Mesendoderm (in vitro differentiated cells): ENCODE results near the gene MAN2C1.
"Not testable (repeated sequence)": the region's sequence is repeated elsewhere in the genome, so short reads cannot be mapped to it uniquely, and the experiment has no call there.

Source experiments
- DNase-seq: peaks from one replicate; pipeline ENCODE4 v3.0.0; 2013
- H2AK5ac ChIP-seq: 2 replicates; pipeline ENCODE4 v1.6.1; 2013; ENCODE audit warnings: low read length, inconsistent platforms
- H2BK120ac ChIP-seq: 2 replicates; pipeline ENCODE4 v1.6.1; 2013; ENCODE audit warnings: low read depth, mild to moderate bottlenecking, low read length, moderate library complexity, mixed read lengths
- H2BK15ac ChIP-seq: replicated peaks from 2 replicates; pipeline ENCODE4 v1.6.1; 2013; ENCODE audit warnings: low read depth, mild to moderate bottlenecking, moderate library complexity
- H2BK5ac ChIP-seq: 2 replicates; pipeline ENCODE4 v1.6.1; 2013; ENCODE audit warnings: low read length, inconsistent platforms
- H3K18ac ChIP-seq: 2 replicates; pipeline ENCODE4 v1.6.1; 2013; ENCODE audit warnings: mild to moderate bottlenecking, low read length, mixed read lengths
- H3K23ac ChIP-seq: one replicate; pipeline ENCODE4 v1.6.1; 2013; ENCODE audit warnings: low read length
- H3K27ac ChIP-seq: 2 replicates; pipeline ENCODE4 v1.5.1; 2013; ENCODE audit warnings: low read depth, mild to moderate bottlenecking, inconsistent platforms, low read length, moderate library complexity
- H3K27me3 ChIP-seq: 2 replicates; pipeline ENCODE4 v1.6.1; 2013; ENCODE audit warnings: low read length, control low read depth, mild to moderate bottlenecking, inconsistent platforms; ENCODE audit not compliant: insufficient read depth, poor library complexity
- H3K36me3 ChIP-seq: 2 replicates; pipeline ENCODE4 v1.6.1; 2013; ENCODE audit warnings: low read length, inconsistent platforms; ENCODE audit not compliant: control insufficient read depth, insufficient read depth
- H3K4ac ChIP-seq: one replicate; pipeline ENCODE4 v1.6.1; 2013; ENCODE audit warnings: low read depth, mild to moderate bottlenecking, low read length, moderate library complexity
- H3K4me1 ChIP-seq: 2 replicates; pipeline ENCODE4 v1.6.1; 2013; ENCODE audit warnings: low read depth, low read length, inconsistent platforms; ENCODE audit not compliant: control insufficient read depth
- H3K4me2 ChIP-seq: 2 replicates; pipeline ENCODE4 v1.6.1; 2013; ENCODE audit warnings: low read length
- H3K4me3 ChIP-seq: 2 replicates; pipeline ENCODE4 v1.5.1; 2013; ENCODE audit warnings: mild to moderate bottlenecking, low read length
- H3K56ac ChIP-seq: one replicate; pipeline ENCODE4 v1.6.1; 2013; ENCODE audit warnings: low read length
- H3K79me1 ChIP-seq: 2 replicates; pipeline ENCODE4 v1.6.1; 2013; ENCODE audit warnings: low read length, inconsistent platforms
- H3K79me2 ChIP-seq: 2 replicates; pipeline ENCODE4 v1.6.1; 2013; ENCODE audit warnings: mild to moderate bottlenecking, low read length; ENCODE audit not compliant: control insufficient read depth, insufficient read depth
- H3K9ac ChIP-seq: 2 replicates; pipeline ENCODE4 v1.6.1; 2013; ENCODE audit warnings: low read length, inconsistent platforms
- H4K5ac ChIP-seq: one replicate; pipeline ENCODE4 v1.6.1; 2013; ENCODE audit warnings: low read length
- H4K8ac ChIP-seq: one replicate; pipeline ENCODE4 v1.6.1; 2013; ENCODE audit warnings: low read depth, mild to moderate bottlenecking, control low read depth, low read length, moderate library complexity
- WGBS: extraction: QIAGEN DNeasy Blood & Tissue Kit; methylation state at CpG from one replicate; pipeline ENCODE4 v1.1.7; 2013; ENCODE audit warnings: low lambda C conversion rate, missing lambda C conversion rate; ENCODE audit not compliant: insufficient coverage; ENCODE audit errors: extremely low coverage; 5-methylcytosine and 5-hydroxymethylcytosine counted together

The MAN2C1 gene

DNA sequence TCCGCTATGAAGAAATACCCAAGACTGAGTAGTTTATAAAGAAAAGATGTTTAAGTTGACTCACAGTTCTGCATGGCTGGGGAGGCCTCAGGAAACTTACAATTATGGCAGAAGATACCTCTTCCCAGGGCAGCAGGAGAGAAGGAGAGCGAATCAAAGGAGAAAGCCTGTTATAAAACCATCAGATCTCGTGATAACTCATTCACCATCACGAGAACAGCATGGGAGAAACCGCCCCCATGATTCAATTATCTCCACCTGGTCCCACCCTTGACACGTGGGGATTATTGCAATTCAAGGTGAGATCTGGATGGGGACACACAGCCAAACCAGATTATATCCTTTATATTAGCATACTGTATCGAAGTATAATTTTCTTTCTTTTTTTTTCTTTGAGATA lies 36.3 kb downstream of the MAN2C1 start:
- not testable (repeated sequence) for H3K56ac ChIP-seq, H3K36me3 ChIP-seq, H2BK15ac ChIP-seq, H3K79me1 ChIP-seq, H3K79me2 ChIP-seq, DNase-seq, H3K18ac ChIP-seq, H3K4me2 ChIP-seq, H4K5ac ChIP-seq, H2BK120ac ChIP-seq, H3K4ac ChIP-seq, H2AK5ac ChIP-seq, H3K23ac ChIP-seq, H3K9ac ChIP-seq, H3K27me3 ChIP-seq, H3K4me3 ChIP-seq, H3K27ac ChIP-seq, H4K8ac ChIP-seq, H2BK5ac ChIP-seq, H3K4me1 ChIP-seq
- no CpG with 5 or more reads among the region's 7 CpGs for WGBS

DNA sequence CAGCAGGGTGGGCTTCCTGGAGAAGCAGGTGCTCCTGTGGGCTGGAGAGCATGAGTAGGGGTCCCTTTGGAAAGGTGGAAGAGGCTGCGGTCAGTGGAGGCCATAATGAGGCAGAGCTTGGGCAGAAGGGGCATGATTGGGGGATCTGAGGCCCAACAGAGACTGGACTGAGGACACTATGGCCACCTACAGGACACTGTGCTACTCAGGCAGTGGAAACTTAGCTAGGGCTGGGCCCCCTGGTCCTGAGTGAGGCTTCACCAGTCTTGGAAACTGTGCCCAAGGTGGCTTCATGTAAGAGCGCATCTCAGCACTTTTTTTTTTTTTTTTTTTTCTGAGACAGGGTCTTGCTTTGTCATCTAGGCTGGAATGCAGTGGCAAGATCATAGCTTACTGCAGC lies 38.8 kb downstream of the MAN2C1 start:
- no peak overlapping the region for H3K23ac ChIP-seq
- no peak overlapping the region for H2AK5ac ChIP-seq
- no CpG with 5 or more reads among the region's 2 CpGs for WGBS
- no peaks in the 10 kb centered on the region for H3K79me2 ChIP-seq
- H3K4me3 ChIP-seq, result no peak overlapping the region
- no peak overlapping the region for H2BK15ac ChIP-seq
- no peak overlapping the region for H2BK120ac ChIP-seq
- no peak overlapping the region for H3K9ac ChIP-seq
- no peaks in the 10 kb centered on the region for H3K36me3 ChIP-seq
- H3K56ac ChIP-seq, result no peak overlapping the region
- no peak overlapping the region for H3K4ac ChIP-seq
- H4K8ac ChIP-seq, result no peak overlapping the region
- no peaks in the 10 kb centered on the region for H3K27me3 ChIP-seq
- H4K5ac ChIP-seq, result no peak overlapping the region
- no peaks in the 10 kb centered on the region for H3K79me1 ChIP-seq
- no peak overlapping the region for H3K18ac ChIP-seq
- no peak overlapping the region for H3K4me2 ChIP-seq
- H3K4me1 ChIP-seq, result no peaks in the 10 kb centered on the region
- DNase-seq, result no peak
- H2BK5ac ChIP-seq, result no peak overlapping the region
- no peak overlapping the region for H3K27ac ChIP-seq

DNA sequence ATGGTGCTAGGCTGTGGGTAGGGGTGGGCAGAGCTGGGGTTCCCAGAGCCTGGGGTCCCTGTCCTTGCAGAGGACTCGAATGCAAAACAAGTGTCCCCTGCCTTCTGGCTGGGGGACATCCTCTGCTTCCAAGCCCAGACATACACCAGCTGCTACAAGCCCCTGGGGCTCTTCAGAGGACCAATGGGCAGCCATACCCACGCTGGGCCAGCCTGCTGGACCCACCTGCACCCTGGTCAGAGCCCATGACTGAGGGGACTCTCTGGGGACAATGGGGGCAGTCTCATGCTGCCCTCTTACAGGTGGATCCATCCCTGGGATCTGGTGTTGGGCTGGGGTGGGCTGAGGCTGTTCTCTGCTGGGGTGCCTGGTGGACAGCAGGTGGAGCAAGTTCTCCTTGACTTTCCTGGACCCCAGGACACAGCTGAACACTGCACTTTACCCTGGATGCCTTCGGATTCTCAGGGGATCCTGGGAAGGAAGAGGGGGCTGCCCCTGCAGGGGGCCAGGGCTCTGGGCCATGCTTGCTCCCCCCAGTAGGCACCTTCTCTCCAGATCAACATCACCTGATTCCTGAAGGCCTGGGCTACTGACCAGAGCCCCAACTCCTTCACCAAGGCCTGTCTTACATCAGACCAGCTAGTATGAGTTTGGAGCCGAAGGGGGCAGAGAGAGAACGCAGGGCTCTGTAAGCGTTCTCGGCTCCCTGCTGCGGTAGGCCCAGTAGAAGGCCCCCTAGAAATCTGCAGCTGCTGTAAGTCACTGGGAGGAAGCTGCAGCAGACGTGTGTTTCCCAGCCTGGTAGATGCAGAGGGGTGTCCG lies 39.7 kb downstream of the MAN2C1 start:
- no peak overlapping the region for H3K27ac ChIP-seq
- no peaks in the 10 kb centered on the region for H3K36me3 ChIP-seq
- no peak overlapping the region for H3K23ac ChIP-seq
- DNase-seq, result no peak
- no peak overlapping the region for H2BK120ac ChIP-seq
- no peak overlapping the region for H4K8ac ChIP-seq
- no peaks in the 10 kb centered on the region for H3K79me2 ChIP-seq
- H4K5ac ChIP-seq, result no peak overlapping the region
- no peak overlapping the region for H3K4me2 ChIP-seq
- no peaks in the 10 kb centered on the region for H3K27me3 ChIP-seq
- H3K79me1 ChIP-seq, result no peaks in the 10 kb centered on the region
- H2BK15ac ChIP-seq, result no peak overlapping the region
- no peak overlapping the region for H3K56ac ChIP-seq
- no peak overlapping the region for H3K9ac ChIP-seq
- no peak overlapping the region for H3K4ac ChIP-seq
- H2BK5ac ChIP-seq, result no peak overlapping the region
- no peak overlapping the region for H3K4me3 ChIP-seq
- no peak overlapping the region for H3K18ac ChIP-seq
- WGBS, result no CpG with 5 or more reads among the region's 10 CpGs
- H3K4me1 ChIP-seq, result no peaks in the 10 kb centered on the region
- no peak overlapping the region for H2AK5ac ChIP-seq

DNA sequence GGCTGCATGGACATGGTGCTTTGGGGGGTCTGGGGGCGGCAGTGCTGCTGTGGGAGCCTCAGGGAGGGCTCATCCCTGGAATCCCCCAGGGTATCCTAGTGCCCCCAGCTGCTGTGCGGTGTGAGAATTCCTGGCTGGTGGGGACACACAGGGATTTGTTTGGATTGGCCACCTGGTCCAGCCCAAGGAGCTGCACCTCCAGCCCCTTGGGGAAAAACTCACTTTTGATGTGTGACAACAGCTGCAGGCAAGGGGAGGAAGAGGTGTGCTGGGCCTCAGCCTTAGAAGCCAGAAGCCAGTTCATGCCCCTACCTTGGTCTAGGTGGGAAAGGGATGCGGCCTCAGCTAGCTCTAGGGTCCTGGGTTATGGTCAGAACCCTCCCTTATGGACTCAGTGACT lies 40.9 kb downstream of the MAN2C1 start:
- no peak for DNase-seq
- H2BK15ac ChIP-seq, result no peak overlapping the region
- no peaks in the 10 kb centered on the region for H3K27me3 ChIP-seq
- no peak overlapping the region for H3K18ac ChIP-seq
- H4K8ac ChIP-seq, result no peak overlapping the region
- no peak overlapping the region for H3K4me2 ChIP-seq
- H3K36me3 ChIP-seq, result no peaks in the 10 kb centered on the region
- H3K56ac ChIP-seq, result no peak overlapping the region
- no peak overlapping the region for H3K4me3 ChIP-seq
- WGBS, result no CpG with 5 or more reads among the region's 3 CpGs
- no peaks in the 10 kb centered on the region for H3K4me1 ChIP-seq
- H3K4ac ChIP-seq, result no peak overlapping the region
- no peak overlapping the region for H4K5ac ChIP-seq
- H2BK5ac ChIP-seq, result no peak overlapping the region
- H3K79me1 ChIP-seq, result no peaks in the 10 kb centered on the region
- no peak overlapping the region for H3K23ac ChIP-seq
- H2BK120ac ChIP-seq, result no peak overlapping the region
- no peak overlapping the region for H3K9ac ChIP-seq
- H3K79me2 ChIP-seq, result no peaks in the 10 kb centered on the region
- H3K27ac ChIP-seq, result no peak overlapping the region
- no peak overlapping the region for H2AK5ac ChIP-seq

DNA sequence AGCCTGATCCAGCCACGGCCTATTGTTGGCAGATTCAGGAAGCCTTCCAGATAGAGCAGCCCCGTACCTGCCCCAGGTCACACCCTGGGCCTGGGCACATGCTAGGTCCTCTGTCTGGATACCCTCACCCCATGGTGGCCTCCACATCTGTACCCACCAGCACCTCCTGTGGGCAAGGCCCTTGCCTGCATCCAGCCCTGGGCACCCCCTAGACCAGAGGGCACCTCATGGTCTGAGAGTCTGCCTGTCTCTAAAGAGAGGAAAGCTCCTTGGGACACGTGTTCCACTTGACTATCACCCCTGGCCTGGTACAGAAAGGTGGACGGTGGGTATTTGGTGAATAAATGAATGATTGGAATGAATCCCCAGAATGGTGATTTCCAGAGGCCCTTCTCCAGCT lies 41.4 kb downstream of the MAN2C1 start:
- no CpG with 5 or more reads among the region's 4 CpGs for WGBS
- DNase-seq, result no peak
- H3K4ac ChIP-seq, result no peak overlapping the region
- H2BK5ac ChIP-seq, result no peak overlapping the region
- H3K36me3 ChIP-seq, result no peaks in the 10 kb centered on the region
- no peak overlapping the region for H3K18ac ChIP-seq
- H3K4me2 ChIP-seq, result no peak overlapping the region
- no peak overlapping the region for H2BK120ac ChIP-seq
- no peak overlapping the region for H2BK15ac ChIP-seq
- H3K56ac ChIP-seq, result no peak overlapping the region
- no peaks in the 10 kb centered on the region for H3K79me1 ChIP-seq
- no peak overlapping the region for H4K5ac ChIP-seq
- no peaks in the 10 kb centered on the region for H3K4me1 ChIP-seq
- H3K79me2 ChIP-seq, result no peaks in the 10 kb centered on the region
- H3K9ac ChIP-seq, result no peak overlapping the region
- no peak overlapping the region for H4K8ac ChIP-seq
- no peak overlapping the region for H2AK5ac ChIP-seq
- no peak overlapping the region for H3K23ac ChIP-seq
- no peaks in the 10 kb centered on the region for H3K27me3 ChIP-seq
- no peak overlapping the region for H3K27ac ChIP-seq
- no peak overlapping the region for H3K4me3 ChIP-seq

DNA sequence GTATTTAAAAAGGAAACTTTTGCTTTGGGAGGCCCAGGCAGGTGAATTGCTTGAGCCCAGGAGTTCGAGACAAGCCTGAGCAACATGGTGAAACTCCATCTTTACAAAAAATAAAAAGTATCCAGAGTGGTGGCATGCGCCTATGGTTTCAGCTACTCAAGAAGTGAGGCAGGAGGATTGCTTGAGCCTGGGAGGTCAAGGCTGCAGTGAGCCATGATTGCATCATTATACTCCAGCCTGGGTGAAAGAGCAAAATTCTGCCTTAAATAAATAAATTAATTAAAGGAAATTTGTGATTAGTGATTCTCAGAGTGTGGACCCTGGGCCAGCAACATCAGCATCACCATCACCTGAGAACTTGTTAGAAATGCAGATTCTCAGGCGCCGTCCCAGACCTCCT lies 42.5 kb downstream of the MAN2C1 start:
- no peak overlapping the region for H3K27ac ChIP-seq
- no peak overlapping the region for H3K4me2 ChIP-seq
- DNase-seq, result no peak
- H4K8ac ChIP-seq, result no peak overlapping the region
- no peak overlapping the region for H4K5ac ChIP-seq
- no peaks in the 10 kb centered on the region for H3K4me1 ChIP-seq
- H2BK120ac ChIP-seq, result no peak overlapping the region
- WGBS, result no CpG with 5 or more reads among the region's 4 CpGs
- no peaks in the 10 kb centered on the region for H3K27me3 ChIP-seq
- H3K79me2 ChIP-seq, result no peaks in the 10 kb centered on the region
- H3K9ac ChIP-seq, result no peak overlapping the region
- H3K23ac ChIP-seq, result no peak overlapping the region
- H2BK15ac ChIP-seq, result no peak overlapping the region
- no peak overlapping the region for H3K4me3 ChIP-seq
- H3K4ac ChIP-seq, result no peak overlapping the region
- H3K18ac ChIP-seq, result no peak overlapping the region
- no peak overlapping the region for H2AK5ac ChIP-seq
- H3K56ac ChIP-seq, result no peak overlapping the region
- H3K79me1 ChIP-seq, result no peaks in the 10 kb centered on the region
- no peak overlapping the region for H2BK5ac ChIP-seq
- no peaks in the 10 kb centered on the region for H3K36me3 ChIP-seq
